HG02642 (cell line): Measurements from ENCODE around the gene RWDD4.
"Not testable (repeated sequence)": the region's sequence is repeated elsewhere in the genome, so short reads cannot be mapped to it uniquely, and the experiment has no call there.

Experiments used
- ATAC-seq: cut with Tn5 transposase; IDR thresholded peaks from one replicate; pipeline ENCODE4 v1.9.1; 2021; ENCODE audit warnings: mild to moderate bottlenecking; ENCODE audit not compliant: unreplicated experiment, poor library complexity

RWDD4 gene

DNA sequence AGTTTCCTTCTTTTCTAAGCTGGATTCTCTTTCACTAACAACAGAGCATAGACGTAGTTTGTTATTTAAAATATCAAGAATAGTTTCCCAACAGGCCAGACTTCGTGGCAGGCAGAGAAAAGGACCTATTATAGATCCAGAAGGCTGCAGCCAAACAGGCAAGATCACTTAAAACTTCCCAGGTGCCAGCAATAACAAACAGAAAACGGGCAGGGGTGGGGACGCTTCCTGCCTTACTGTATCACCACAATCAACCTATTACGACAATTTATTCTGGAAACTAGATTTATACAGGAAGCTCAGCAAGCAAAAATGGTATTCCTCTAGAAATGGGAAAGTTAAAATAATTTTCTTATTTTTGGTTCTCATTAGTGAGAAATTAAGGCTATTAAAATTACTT, 22.1 kb downstream of the RWDD4 start:
- ATAC-seq = no peak

DNA sequence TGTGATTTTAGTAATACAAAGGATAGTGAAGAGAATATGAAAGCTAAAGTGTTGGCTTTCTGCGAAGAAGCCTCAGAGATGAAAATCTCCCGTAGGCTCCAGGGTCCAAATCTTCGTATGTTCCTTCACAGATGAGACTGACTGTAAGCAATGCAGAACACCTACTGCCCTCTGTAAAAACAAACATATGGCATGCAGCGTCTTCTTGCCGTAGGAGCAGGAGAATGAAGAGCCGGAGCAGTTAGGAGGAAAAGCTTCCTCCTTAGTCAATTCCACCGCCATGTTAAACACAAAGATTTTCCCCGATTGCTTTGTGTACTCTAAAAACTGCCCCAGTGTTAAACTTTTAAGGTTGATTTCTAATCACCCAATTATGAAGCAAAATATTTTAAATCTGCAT, 22.5 kb downstream of the RWDD4 start:
- ATAC-seq = no peak

DNA sequence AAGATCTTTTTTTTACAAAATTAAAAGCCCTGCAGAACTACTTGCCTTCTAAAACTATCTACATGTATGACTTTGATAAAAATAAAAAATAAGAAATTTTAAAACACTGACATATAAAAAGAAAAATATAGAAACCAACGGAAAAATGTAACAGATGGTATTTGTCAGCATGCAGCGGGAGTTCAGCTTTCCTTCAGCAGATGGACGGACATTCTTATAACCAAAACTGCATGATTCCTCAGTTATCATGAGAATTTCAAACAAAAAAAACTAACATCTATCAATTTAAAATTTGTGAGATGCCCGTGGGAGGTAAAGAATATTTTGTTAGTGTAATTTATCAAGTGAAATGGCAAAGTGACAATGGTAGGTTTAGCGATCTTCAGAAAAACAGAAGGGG, 23.2 kb downstream of the RWDD4 start:
- no peak for ATAC-seq

DNA sequence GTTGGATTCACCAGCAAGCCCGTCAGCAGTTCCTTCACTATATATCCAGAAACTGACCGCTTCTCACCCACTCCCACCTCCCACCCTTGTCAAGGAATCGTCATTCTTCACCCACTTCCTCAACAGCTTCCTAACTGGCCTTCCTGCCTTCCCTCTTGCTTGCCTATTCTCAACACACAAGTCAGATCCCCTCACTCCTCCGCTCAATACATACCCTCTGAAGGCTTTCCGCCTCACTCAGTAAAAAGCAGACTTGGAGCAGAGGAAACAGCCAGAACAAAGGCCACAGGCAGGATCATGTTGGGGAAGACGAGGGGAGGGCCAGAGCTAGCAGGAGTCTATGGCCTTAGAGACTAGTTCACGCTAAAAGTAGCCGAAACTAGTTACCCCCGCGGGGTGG, 23.7 kb downstream of the RWDD4 start:
- no peak for ATAC-seq

DNA sequence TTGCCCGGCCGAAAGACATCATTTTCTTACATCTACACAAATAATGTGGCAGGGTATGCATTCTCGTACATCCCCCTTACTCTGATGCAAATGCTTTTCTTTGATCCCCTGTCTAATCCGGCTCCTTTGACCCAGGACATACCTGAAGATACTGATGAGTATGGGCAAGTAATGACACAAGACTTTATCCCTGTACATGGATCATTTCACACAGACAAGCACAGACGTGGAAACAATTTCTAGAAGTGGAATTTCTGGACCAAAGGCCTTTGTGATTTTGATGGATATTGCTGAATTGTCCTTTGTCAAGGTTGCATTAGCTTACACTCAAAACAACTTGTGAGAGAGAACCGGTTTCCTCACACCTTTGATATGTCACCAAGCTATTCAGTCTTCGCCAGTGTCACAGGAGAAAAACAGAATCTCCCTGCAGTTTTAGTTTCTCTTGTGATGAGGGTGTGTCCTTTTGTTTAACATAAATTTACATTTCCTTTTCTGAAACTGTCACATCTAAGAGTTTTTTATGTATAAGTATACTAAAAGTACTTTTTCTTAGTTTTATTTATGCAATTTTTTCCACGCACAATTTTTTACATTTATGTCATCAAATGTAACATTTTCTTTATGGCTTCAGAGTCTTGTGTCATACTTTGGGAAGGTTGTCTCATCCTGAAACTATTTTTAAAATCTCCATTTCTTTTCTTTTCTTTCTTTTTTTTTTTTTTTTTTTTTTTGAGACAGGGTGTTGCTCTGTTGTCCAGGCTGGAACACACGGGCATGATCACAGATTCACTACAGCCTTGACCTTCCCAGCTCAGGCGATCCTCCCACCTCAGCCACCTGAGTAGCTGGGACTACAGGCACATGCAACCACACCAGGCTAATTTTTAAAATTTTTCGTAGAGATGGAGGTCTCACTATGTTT, 25.2 kb downstream of the RWDD4 start:
- ATAC-seq = no peak

DNA sequence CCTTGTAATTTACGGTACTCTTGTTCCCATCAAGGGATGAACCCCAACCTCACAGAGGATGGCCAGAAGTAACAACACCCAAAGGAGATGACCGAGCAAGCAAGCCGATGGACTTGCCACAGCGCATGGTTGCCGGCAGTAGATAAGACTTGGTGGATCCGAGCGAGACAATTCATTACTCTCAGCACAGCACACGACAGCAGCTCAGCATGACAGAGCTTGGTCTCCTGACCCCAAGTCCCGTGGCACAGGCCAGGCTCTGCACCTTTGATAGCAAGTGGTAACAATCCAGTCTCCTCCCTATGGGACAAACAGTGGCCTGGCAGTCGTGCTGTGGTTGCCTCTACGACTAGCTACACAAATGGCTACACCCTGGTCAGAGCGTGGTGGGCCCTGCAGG, 26.3 kb downstream of the RWDD4 start:
- no peak for ATAC-seq

DNA sequence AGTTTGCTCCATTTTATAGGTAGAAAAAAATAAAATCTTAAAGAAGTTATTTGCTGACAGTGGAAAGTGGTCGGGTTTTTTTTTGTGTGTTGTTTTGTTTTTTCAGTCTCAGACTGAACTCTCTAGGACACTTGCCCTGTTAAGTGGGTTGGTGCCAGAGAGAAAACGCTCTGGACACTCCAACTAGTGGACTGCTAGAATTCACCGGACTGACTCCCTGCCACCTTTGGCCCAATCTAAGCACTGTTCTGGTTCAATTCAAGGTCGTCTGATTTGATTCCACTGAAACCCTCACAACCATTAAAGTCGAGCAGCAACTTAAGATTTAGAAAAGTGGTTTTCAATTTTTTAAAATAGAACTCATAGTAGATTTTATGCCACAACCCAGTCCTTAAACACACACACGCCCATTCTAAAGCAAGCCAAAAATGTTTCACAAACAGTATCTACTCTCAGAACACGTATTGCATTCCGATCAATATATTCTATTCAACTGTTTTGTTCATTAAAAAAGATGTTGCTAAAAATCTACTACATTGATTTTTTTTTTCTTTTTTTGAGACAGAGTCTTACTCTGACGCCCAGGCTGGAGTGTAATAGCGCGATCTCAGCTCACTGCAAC, 27.3 kb downstream of the RWDD4 start:
- no peak for ATAC-seq

DNA sequence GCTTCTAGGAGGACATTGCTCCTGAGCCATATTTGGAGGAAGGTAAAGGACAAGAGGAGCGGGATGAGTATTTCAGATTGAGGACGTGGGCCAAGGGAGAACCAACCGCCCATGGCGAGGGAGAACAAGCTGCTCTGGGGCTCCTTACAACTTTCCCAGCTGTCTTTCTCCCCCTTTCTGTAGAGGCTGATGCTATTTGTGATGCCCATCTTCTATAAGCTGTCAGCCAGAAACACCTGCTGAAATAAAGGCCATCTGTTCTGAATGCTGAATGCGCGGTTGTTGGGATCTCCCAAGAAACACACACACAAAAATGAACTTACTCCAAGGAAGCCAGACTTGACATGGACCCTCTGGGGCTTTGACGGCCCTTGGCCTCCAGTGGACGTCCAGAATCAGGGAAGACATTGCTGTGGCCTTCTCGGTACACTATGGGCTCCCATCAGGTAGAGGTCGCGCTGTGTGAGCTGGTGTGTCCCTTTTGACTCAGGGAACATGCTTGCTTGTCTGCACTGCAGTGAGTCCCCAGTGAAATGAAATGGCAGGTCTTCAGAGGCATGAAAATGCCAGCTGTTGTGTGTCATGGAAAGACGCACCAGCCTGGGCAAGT, 30.9 kb downstream of the RWDD4 start:
- ATAC-seq = no peak

DNA sequence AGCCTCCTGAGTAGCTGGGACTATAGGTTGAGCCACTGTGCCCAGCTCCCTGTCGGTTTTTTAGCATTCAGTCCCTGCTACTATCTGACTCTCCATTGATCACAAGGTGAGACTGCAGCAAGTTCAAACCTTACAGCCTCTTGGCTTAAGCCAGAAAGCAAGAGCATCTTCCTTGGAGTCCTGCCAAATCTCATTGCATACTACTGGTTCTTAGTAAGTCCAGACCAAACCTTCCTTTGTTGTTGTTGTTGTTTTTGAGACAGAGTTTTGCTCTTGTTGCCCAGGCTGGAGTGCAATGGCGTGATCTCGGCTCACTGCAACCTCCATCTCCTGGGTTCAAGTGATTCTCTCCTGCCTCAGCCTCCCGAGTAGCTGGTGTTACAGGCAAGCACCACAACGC, 31.7 kb downstream of the RWDD4 start:
- ATAC-seq = not testable (repeated sequence)

DNA sequence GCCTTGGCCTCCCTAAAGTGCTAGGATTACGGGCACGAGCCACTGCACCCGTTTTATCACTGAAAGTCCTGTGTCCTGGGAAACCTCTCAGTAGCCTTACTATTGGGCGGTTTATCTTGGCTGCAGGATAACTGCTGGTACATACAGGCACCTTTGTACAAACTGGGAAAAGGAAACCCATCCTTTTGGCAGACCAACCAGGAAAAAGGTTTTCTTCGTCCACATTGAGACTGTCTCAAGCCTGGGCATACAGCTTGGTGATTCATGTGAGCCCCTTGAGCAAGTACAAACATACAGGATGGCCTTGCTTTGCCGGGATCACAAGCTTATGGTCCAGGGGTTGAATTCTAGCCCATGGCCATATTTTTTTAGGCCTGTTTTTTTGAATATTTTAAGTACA, 32.8 kb downstream of the RWDD4 start:
- ATAC-seq = no peak

DNA sequence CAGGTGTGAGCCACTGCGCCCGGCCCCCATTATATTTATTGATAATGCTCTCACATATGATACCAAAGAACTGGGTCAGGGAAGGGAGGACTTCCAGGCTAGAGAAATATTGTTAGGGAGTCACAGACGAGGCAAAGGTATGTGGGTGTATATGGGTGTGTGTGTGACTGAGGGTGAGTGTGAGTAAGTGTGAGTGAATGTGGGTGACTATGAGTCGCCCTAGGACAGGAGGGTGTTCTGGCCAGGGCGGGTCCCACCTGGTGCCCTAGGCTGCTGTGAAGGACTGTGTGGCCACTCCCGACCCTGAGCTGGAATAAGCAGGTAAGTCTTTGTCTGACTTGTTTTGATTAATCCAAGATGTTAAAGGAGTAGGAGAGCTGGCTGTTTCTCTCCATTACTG, 34.4 kb downstream of the RWDD4 start:
- ATAC-seq = no peak

DNA sequence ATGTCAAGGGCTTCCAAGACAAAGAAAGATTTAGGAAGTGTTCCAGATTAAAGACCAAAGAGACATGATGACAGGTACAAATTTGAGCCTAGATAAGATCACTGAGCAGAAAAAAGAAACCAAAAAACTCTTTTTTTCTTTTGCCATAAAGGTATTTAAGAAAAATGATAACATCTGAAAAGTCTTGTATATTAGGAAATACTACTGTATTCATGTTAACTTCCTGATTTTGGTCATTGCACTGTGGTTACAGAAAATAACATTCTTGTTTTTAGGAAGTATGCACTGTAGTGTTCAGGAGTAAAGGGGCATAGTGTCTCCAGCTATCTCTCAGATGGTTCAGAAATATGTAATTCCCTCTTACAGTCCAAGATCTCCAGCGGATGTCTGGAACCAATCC, 37.1 kb downstream of the RWDD4 start:
- no peak for ATAC-seq

DNA sequence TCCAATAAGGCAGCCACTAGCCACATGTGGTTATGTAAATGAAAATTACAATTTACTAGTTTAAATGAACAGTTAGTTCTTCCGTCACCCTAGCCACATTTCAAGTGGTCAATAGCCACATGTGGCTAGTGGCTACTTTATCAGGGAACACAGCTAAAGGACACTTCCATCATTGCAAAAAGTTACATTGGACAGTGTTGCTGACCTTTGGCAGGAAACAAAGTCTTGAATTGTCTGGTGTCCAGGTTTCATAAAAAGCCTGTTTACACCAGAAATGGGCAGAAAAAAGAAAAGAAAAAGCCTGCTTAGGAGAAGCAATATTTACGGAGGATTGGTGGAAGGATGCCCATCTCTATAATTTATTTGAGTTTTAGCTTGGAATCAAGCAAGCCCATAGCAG, 38.6 kb downstream of the RWDD4 start:
- ATAC-seq = no peak

DNA sequence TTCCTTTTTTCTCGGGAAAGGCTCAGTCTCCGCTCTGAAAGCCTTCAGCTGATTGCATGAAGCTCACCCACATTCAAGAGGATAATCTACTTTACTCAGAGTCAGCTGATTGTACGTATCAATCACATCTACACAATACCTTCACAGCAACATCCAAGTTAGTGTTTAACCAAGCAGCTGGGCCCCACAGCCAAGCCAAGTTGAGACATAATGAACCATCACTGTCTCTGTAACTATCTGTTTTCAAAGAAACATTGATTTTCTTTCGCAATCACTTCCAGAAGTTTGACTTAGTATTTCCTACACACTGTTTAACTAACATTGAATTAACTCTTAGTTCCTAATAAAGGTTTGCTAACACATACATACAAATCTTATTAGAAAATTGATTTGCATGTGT, 40.3 kb downstream of the RWDD4 start:
- ATAC-seq = no peak

DNA sequence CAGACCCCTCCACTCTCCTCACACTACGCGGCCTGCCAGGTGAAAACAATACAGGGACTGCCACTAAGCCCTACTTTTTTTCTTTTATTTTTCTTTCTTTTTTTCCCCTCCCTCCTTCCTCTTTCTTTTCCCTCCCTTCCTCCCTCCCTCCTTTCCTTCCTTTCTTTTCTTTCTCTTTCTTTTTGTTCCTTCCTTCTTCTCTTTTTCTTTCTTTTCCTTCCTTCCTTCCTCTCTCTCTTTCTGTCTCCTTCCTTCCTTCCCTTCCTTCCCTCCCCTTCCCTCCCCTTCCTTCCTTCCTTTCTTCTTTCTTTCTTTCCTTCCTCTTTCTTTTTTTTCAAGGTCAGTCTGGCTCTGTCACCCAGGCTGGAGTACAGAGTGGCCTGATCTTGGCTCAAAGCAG, 41.9 kb downstream of the RWDD4 start:
- ATAC-seq = no peak

DNA sequence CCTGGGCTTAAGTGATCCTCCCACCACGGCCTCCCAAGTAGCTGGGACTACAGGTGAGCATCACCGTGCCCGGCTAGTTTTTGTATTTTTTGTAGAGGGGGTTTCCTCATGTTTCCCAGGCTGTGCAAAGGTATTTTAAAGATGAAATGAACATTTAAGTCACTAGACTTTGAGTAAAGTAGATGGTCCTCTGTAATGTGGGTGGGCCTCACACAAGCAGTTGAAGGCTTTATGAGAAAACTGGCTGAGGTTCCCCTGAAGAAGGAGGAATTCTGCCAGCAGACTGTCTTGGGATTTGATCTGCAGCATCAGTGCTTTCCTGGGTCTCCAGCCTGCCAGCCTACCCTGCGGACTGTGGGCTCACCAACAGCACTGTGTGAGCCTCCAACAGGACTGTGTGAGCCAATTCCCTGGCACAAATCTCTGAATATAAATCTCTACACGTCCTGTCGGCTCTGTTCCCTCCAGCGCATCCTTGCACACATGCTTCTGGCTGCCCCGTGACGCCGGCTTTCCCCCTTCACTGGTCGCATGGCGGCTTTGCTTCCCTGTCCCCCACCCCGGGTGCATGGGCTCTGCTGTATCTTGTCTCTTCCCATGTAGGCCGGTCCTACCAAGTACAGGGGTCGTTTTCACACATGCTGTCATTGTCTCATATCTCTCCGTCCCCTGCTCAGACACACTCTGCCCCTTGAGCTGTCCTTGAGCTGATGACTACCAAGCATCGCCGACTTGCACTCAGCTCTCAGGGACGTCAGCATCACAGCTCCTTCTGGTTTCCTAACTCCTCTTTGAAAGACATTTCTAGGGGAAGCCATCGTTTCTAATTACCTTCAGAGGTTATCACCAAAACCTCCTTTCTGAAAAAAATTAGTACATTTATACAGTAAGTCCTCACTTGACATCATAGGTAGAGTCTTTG, 46.4 kb downstream of the RWDD4 start:
- no peak for ATAC-seq

DNA sequence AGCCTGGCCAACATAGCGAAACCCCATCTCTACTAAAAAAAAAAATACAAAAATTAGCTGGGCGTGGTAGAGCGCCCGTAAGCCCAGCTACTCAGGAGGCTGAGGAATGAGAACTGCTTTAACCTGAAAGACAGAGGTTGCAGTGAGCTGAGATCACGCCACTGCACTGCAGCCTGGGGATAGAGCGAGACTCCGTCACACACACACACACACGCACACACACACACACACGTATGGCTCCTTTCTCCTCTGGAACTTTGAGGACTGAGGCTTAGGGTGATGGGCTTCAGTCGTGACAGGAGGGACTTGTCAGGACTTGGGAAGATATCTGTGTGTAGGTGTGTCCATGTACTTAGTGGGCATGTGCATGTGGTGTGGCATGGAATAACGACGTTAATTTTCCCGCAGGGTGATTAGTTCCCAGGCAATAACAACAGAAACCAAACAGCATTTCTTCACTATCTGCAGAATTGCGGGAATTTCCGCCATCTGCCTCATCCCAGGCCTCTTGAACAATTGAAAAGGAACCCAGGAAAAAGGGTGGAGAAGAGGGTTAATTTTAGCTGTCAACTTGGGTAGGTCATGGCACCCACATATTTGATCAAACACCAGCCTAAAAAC, 47.7 kb downstream of the RWDD4 start:
- no peak for ATAC-seq

DNA sequence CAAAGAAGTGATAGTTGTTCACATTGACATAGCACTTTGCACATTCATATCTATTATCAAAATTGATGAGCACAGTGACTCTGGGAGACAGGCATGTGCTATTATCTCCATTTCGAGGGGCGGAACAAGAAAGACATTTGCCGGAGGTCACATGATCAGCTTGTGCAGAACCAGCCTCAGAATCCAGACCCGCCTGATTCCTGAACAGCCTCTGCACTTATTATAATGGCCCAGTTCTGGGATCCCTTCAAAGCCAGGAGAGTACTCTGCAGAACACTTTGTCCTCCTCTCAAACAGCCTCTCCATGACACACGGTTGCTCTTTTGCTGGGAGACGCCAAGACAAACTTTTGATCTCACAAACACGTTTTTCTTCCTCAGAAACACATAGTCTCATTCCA, 48.4 kb downstream of the RWDD4 start:
- ATAC-seq = no peak

DNA sequence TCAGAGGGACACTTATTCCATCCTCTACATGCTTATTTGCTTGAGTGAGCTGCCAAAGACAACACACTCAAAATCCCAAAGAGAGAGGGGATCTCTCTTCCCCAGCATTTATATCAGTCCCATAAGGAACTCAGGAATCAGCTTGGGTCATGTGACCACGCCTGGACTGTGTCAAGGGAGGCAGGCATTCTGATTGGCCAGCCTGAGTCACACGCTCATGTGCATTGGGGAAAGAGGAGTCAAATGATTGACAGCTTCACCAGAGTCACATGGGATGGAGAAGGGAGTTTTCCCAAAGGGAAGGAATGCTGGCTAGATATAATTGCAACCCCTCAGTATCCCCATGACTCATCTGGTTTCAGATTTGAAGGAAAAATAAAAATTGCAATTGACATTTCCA, 49.0 kb downstream of the RWDD4 start:
- ATAC-seq = no peak

DNA sequence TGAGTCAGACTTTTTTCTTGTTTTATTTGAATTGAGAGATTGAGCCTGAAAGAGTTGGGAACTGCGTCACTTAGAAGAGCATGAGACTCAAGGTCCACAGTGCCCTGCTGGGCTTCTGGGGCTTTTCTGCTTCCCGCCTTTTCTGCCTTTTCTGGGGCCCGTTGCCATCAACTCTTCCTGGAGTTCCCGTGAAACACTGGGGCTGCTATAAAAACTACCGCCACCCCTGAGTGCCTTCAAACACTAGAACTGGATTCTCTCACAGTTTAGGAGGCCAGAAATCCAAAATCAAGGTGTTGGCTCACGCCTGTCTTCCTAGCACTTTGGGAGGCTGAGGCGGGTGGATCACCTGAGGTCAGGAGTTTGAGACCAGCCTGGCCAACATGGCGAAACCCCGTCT, 49.8 kb downstream of the RWDD4 start:
- ATAC-seq = no peak
